ENCODE measurements around the gene CCR9. TPM values are rescaled to one million over a fixed set of nuclear protein-coding genes. Genes with fewer than 3 reads are reported as not detected.
A peak's percentile ranks its signal among the peaks of the same experiment; 100 is the strongest.

The CCR9 gene
- total and polyA plus RNA-seq, 10 of the 15 experiments (the other 5 are each of a cell fraction or from before 2014, with no cell fraction given), result 0.05 to 3.9 (median 2.4) TPM

GRCh38 chr3:45929042-45929679, 42.8 kb downstream of the CCR9 start (continued):
- TF ChIP-seq NRF1 (conservative IDR thresholded peaks at IDR 0.05; ENCODE audit: low read depth, low read length), result no peak
- no peak for TF ChIP-seq ZBTB40 (IDR thresholded peaks at IDR 0.05; ENCODE audit: borderline replicate concordance)
- TF ChIP-seq ATF7 (IDR thresholded peaks at IDR 0.05; ENCODE audit: low read depth), result no peak
- no peak for TF ChIP-seq CEBPB (IDR thresholded peaks at IDR 0.05; ENCODE audit: borderline replicate concordance in 1 of 2, low read depth in 2 of 2, low read length in 2 of 2)
- no peak for TF ChIP-seq ZBTB11 (CRISPR knock-in tag; IDR thresholded peaks at IDR 0.05)
- no peak for TF ChIP-seq EGR1 (IDR thresholded peaks at IDR 0.05; ENCODE audit: borderline replicate concordance in 1 of 2, low read depth in 2 of 2, low read length in 2 of 2)
- TF ChIP-seq IKZF2 (IDR thresholded peaks at IDR 0.05), result no peak
- no peak for TF ChIP-seq PKNOX1 (IDR thresholded peaks at IDR 0.05)
- no peak for TF ChIP-seq NFXL1 (IDR thresholded peaks at IDR 0.05; ENCODE audit: borderline replicate concordance)
- no peak for TF ChIP-seq HDAC2 (IDR thresholded peaks at IDR 0.05)
- TF ChIP-seq ZNF207 (IDR thresholded peaks at IDR 0.05; ENCODE audit: borderline replicate concordance), result peak; percentile 77; the same call in 1 of the 2 replicates
- TF ChIP-seq CBX5 (IDR thresholded peaks at IDR 0.05; ENCODE audit: low read depth), result 0 out of 2 replicates have a peak, but pooled peaks have one; percentile 44
- no peak for TF ChIP-seq ZBTB4 (CRISPR knock-in tag; IDR thresholded peaks at IDR 0.05)
- no peak for TF ChIP-seq GABPA (IDR thresholded peaks at IDR 0.05; ENCODE audit: low read depth)
- TF ChIP-seq POLR2AphosphoS2 (IDR thresholded peaks at IDR 0.05; ENCODE audit: low read depth, low read length), result no peak
- TF ChIP-seq HSF1 (IDR thresholded peaks at IDR 0.05; ENCODE audit: low read depth, low read length), result no peak
